ENCODE data around the gene QSOX2.

GRCh38 chr9:136247947-136248637, 2.5 kb upstream of the QSOX2 start:
- TF ChIP-seq, protein P1, sequence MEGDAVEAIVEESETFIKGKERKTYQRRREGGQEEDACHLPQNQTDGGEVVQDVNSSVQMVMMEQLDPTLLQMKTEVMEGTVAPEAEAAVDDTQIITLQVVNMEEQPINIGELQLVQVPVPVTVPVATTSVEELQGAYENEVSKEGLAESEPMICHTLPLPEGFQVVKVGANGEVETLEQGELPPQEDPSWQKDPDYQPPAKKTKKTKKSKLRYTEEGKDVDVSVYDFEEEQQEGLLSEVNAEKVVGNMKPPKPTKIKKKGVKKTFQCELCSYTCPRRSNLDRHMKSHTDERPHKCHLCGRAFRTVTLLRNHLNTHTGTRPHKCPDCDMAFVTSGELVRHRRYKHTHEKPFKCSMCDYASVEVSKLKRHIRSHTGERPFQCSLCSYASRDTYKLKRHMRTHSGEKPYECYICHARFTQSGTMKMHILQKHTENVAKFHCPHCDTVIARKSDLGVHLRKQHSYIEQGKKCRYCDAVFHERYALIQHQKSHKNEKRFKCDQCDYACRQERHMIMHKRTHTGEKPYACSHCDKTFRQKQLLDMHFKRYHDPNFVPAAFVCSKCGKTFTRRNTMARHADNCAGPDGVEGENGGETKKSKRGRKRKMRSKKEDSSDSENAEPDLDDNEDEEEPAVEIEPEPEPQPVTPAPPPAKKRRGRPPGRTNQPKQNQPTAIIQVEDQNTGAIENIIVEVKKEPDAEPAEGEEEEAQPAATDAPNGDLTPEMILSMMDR (conservative IDR thresholded peaks at IDR 0.05; ENCODE audit: low read length) = no peak
- TF ChIP-seq EZH2phosphoT487 (IDR thresholded peaks at IDR 0.05; ENCODE audit: borderline replicate concordance, low read depth, low read length) = no peak
